Gastrocnemius medialis (tissue), 4 donors: ENCODE measurements around the gene TCERG1L. TPM values are rescaled to one million over a fixed set of nuclear protein-coding genes. Genes with fewer than 3 reads are reported as not detected.

Experiments used
- ATAC-seq, 2 donors: fragments of 150-250 bp; one replicate each; pipeline ENCODE4 v1.9.1; 2016
- DNase-seq, 2 donors: peaks; one replicate each; pipeline ENCODE4 v3.0.0-alpha.2; 2019
- H3K27ac ChIP-seq, 4 donors: fragments of 200-600 bp; sonication (generic); 1 replicate in 1 of 4; 2 replicates in 3 of 4; pipeline ENCODE4 v1.5.1; 2016 to 2018; ENCODE audit warnings: mild to moderate bottlenecking in 2 of 4, moderate library complexity in 1 of 4
- H3K27me3 ChIP-seq, 3 donors: fragments of 200-600 bp; sonication (generic) in 2 of 3; 1 replicate in 1 of 3; 2 replicates in 2 of 3; pipeline versions ENCODE4 v1.5.1 to v1.6.0; 2016 to 2019; ENCODE audit warnings: mild to moderate bottlenecking in 1 of 3, moderate library complexity in 1 of 3
- H3K36me3 ChIP-seq, 2 donors: fragments of 200-600 bp; sonication (generic) in 1 of 2; one replicate each; pipeline ENCODE4 v1.5.1; 2017 to 2018
- H3K4me1 ChIP-seq, 2 donors: fragments of 200-600 bp; sonication (generic) in 1 of 2; one replicate each; pipeline ENCODE4 v1.5.1; 2016 to 2017; ENCODE audit warnings: mild to moderate bottlenecking in 2 of 2
- H3K4me3 ChIP-seq, 4 donors: fragments of 200-600 bp; sonication (generic) in 3 of 4; 1 replicate in 1 of 4; 2 replicates in 3 of 4; pipeline ENCODE4 v1.5.1; 2016 to 2019; ENCODE audit warnings: mild to moderate bottlenecking in 2 of 4
- H3K9me3 ChIP-seq, 3 donors: fragments of 200-600 bp; sonication (generic) in 2 of 3; 1 replicate in 1 of 3; 2 replicates in 2 of 3; pipeline ENCODE4 v1.5.1; 2016 to 2019
- POLR2A ChIP-seq, 2 donors: fragments of 450-650 bp; IDR thresholded peaks; one replicate each; pipeline ENCODE4 v1.6.1; 2017; ENCODE audit warnings: antibody characterized with exemption in 2 of 2, mild to moderate bottlenecking in 2 of 2, moderate library complexity in 2 of 2
- in situ Hi-C, 4 donors: fragments of 200-750 bp; cut with MboI; loops; one replicate each; pipeline versions ENCODE4 v1.15.0 to v1.8.0; 2017; ENCODE audit warnings: low sequenced_read_pairs in 4 of 4
- intact Hi-C: fragments of 100-400 bp; cut with DNase I; formaldehyde crosslinking; loops from one replicate; pipeline ENCODE4 v1.15.1; 2023; ENCODE audit warnings: low total_unique reads
- total RNA-seq, 4 donors: library from RNA; depleted of rRNA; stranded (reverse); fragments of >200 nt; gene quantifications; one replicate each; pipeline versions ENCODE4 v1.1.0 to v1.2.3, GENCODE V29; 2016
- TF ChIP-seq, protein P1 (sequence below), 5 experiments: fragments of 450-650 bp in 3 of 5; fragments of 200-600 bp in 2 of 5; sonication (generic) in 2 of 5; IDR thresholded peaks in 4 of 5; conservative IDR thresholded peaks in 1 of 5; 1 replicate in 4 of 5; 2 replicates in 1 of 5; pipeline ENCODE4 v1.5.1; 2016 to 2019; ENCODE audit warnings: antibody characterized with exemption in 5 of 5, mild to moderate bottlenecking in 3 of 5, moderate library complexity in 3 of 5

Gene TCERG1L
- total RNA-seq, 4 donors from 2014 or later: not detected

- ATAC-seq (no peak), DNase-seq (no peak)
- peaks cover 0 to 2% (median 0%) of the 10 kb centered on the region in 3 donors for H3K27me3 ChIP-seq
- no peaks in the 10 kb centered on the region for H3K36me3 ChIP-seq
- H3K27ac ChIP-seq: no peak overlapping the region
- TF ChIP-seq, protein P1, sequence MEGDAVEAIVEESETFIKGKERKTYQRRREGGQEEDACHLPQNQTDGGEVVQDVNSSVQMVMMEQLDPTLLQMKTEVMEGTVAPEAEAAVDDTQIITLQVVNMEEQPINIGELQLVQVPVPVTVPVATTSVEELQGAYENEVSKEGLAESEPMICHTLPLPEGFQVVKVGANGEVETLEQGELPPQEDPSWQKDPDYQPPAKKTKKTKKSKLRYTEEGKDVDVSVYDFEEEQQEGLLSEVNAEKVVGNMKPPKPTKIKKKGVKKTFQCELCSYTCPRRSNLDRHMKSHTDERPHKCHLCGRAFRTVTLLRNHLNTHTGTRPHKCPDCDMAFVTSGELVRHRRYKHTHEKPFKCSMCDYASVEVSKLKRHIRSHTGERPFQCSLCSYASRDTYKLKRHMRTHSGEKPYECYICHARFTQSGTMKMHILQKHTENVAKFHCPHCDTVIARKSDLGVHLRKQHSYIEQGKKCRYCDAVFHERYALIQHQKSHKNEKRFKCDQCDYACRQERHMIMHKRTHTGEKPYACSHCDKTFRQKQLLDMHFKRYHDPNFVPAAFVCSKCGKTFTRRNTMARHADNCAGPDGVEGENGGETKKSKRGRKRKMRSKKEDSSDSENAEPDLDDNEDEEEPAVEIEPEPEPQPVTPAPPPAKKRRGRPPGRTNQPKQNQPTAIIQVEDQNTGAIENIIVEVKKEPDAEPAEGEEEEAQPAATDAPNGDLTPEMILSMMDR (IDR thresholded peaks at IDR 0.05 in 4 of 5, conservative IDR thresholded peaks at IDR 0.05 in 1 of 5): no peak
- TF ChIP-seq POLR2A (IDR thresholded peaks at IDR 0.05): no peak
- H3K4me1 ChIP-seq: no peaks in the 10 kb centered on the region
- intact Hi-C loops: no loop called here
- H3K4me3 ChIP-seq: no peak overlapping the region
- no peaks in the 10 kb centered on the region for H3K9me3 ChIP-seq
- in situ Hi-C loops: no loop called here
Observed at GRCh38 chr10:131089150-131089549, 222.4 kb downstream of the TCERG1L start.

- ATAC-seq (no peak), DNase-seq (no peak)
- TF ChIP-seq, protein P1 (IDR thresholded peaks at IDR 0.05 in 4 of 5, conservative IDR thresholded peaks at IDR 0.05 in 1 of 5): no peak
- no peak for TF ChIP-seq POLR2A (IDR thresholded peaks at IDR 0.05)
- H3K4me1 ChIP-seq: no peaks in the 10 kb centered on the region
- H3K36me3 ChIP-seq: no peaks in the 10 kb centered on the region
- in situ Hi-C loops: no loop called here
- peaks cover 0 to 2% (median 0%) of the 10 kb centered on the region in 3 donors for H3K27me3 ChIP-seq
- H3K27ac ChIP-seq: no peak overlapping the region
- no peak overlapping the region for H3K4me3 ChIP-seq
- H3K9me3 ChIP-seq: no peaks in the 10 kb centered on the region
- intact Hi-C loops: no loop called here
Observed at GRCh38 chr10:131088619-131089018, 222.9 kb downstream of the TCERG1L start.

- no peak overlapping the region for H3K4me3 ChIP-seq
- in situ Hi-C loops (no loop called here), intact Hi-C loops (no loop called here)
- H3K9me3 ChIP-seq: no peaks in the 10 kb centered on the region
- no peak overlapping the region for H3K27ac ChIP-seq
- H3K36me3 ChIP-seq: no peaks in the 10 kb centered on the region
- H3K27me3 ChIP-seq: peaks cover 0 to 2% (median 0%) of the 10 kb centered on the region in 3 donors
- TF ChIP-seq, protein P1 (IDR thresholded peaks at IDR 0.05 in 4 of 5, conservative IDR thresholded peaks at IDR 0.05 in 1 of 5): no peak
- TF ChIP-seq POLR2A (IDR thresholded peaks at IDR 0.05): no peak
- DNase-seq (no peak), ATAC-seq (no peak)
- no peaks in the 10 kb centered on the region for H3K4me1 ChIP-seq
Observed at GRCh38 chr10:131087464-131088215, 223.9 kb downstream of the TCERG1L start.

DNA sequence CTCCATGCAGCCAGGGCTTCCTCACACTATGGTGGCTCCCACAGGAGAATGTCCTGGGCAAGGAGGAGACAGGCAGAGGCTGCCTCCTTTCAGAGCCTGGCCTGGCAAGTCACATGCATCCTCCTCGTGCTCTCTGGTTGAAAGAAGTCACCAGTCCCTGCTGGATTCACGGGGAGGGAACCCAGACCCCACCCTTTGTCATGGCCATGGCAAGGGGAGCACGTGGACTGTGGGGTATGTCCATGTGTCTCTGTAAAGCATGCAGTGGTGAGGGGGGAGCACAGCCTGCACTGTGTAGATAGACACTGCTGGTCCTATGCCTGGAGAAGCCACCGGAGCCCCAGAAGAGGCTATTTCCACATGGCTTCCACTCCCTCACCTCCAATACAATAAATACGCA is 225.0 kb downstream of the TCERG1L start:
- Histone ChIP-seq H3K27me3 (peaks cover 0 to 2% (median 0%) of the 10 kb centered on the region in 3 donors), H3K4me1 (no peaks in the 10 kb centered on the region), H3K9me3 (no peaks in the 10 kb centered on the region), H3K36me3 (no peaks in the 10 kb centered on the region), H3K4me3 (no peak overlapping the region), H3K27ac (no peak overlapping the region)
- DNase-seq (no peak), ATAC-seq (no peak)
- in situ Hi-C loops (no loop called here), intact Hi-C loops (no loop called here)
- TF ChIP-seq, protein P1 (IDR thresholded peaks at IDR 0.05 in 4 of 5, conservative IDR thresholded peaks at IDR 0.05 in 1 of 5): no peak
- TF ChIP-seq POLR2A (IDR thresholded peaks at IDR 0.05): no peak
